ENCODE measurements around the gene CASKIN1.

GRCh38 chr16:2180962-2181923 lies 15.2 kb downstream of the CASKIN1 start:
- no peak for TF ChIP-seq CTCF (IDR thresholded peaks at IDR 0.05)
- no peak for TF ChIP-seq POLR2AphosphoS5 (IDR thresholded peaks at IDR 0.05; ENCODE audit: low read depth, low read length)
- no peak for TF ChIP-seq TCF7L2 (IDR thresholded peaks at IDR 0.05; ENCODE audit: low read depth, low read length)
- TF ChIP-seq REST (IDR thresholded peaks at IDR 0.05; ENCODE audit: insufficient read depth in 1 of 2, low read depth in 2 of 2, low read length in 1 of 2), result no peak
- no peak for TF ChIP-seq SIN3A (IDR thresholded peaks at IDR 0.05; ENCODE audit: borderline replicate concordance, insufficient read depth, low read depth, low read length)

Measured in Panc1 (cell line).